Nephron progenitor cell (in vitro differentiated cells): Measurements from ENCODE around the gene HSD17B2.
A peak's percentile ranks its signal among the peaks of the same experiment; 100 is the strongest.

Experiments used
- DNase-seq: peaks from one replicate; pipeline ENCODE4 v3.0.0; 2021
- H3K27ac Mint-ChIP-seq: 2 replicates; pipeline ENCODE4 v1.8.0; 2021; ENCODE audit warnings: mild to moderate bottlenecking, moderate library complexity, mixed read lengths
- H3K27me3 Mint-ChIP-seq: 2 replicates; pipeline ENCODE4 v1.8.0; 2021; ENCODE audit warnings: mild to moderate bottlenecking, low read depth, mixed read lengths; ENCODE audit not compliant: poor library complexity
- H3K36me3 Mint-ChIP-seq: 2 replicates; pipeline ENCODE4 v1.8.0; 2021; ENCODE audit warnings: low read depth, mixed read lengths
- H3K4me1 Mint-ChIP-seq: 2 replicates; pipeline ENCODE4 v1.8.0; 2021; ENCODE audit warnings: mixed read lengths
- H3K4me3 Mint-ChIP-seq: 2 replicates; pipeline ENCODE4 v1.8.0; 2021; ENCODE audit warnings: mild to moderate bottlenecking, moderate library complexity, mixed read lengths
- H3K9me3 Mint-ChIP-seq: 2 replicates; pipeline ENCODE4 v1.8.0; 2021; ENCODE audit warnings: mild to moderate bottlenecking, moderate library complexity, mixed read lengths
- TF ChIP-seq, protein P1 (sequence below): fragments of 200-600 bp; sonication (generic); IDR thresholded peaks from 2 replicates; pipeline ENCODE4 v1.5.0; 2021; ENCODE audit warnings: antibody characterized with exemption

HSD17B2 gene

DNA sequence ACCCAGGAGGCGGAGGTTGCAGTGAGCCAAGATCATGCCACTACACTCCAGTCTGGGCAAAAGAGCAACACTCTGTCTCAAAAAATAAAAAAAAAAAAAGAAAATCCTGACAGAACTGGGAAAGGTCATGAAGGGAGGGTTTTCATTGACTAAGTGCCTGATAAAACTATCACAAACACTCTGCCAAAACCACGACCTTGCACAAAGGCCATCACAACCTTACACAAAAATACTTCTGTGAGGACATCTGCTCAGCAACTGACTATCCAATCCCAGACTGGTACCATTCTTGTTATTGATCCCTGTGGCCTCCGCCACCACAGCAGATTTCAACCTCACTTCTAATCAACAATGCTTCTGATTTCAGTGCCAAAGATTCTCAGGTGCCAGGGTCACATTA lies 94.8 kb downstream of the HSD17B2 start:
- TF ChIP-seq, protein P1, sequence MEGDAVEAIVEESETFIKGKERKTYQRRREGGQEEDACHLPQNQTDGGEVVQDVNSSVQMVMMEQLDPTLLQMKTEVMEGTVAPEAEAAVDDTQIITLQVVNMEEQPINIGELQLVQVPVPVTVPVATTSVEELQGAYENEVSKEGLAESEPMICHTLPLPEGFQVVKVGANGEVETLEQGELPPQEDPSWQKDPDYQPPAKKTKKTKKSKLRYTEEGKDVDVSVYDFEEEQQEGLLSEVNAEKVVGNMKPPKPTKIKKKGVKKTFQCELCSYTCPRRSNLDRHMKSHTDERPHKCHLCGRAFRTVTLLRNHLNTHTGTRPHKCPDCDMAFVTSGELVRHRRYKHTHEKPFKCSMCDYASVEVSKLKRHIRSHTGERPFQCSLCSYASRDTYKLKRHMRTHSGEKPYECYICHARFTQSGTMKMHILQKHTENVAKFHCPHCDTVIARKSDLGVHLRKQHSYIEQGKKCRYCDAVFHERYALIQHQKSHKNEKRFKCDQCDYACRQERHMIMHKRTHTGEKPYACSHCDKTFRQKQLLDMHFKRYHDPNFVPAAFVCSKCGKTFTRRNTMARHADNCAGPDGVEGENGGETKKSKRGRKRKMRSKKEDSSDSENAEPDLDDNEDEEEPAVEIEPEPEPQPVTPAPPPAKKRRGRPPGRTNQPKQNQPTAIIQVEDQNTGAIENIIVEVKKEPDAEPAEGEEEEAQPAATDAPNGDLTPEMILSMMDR = no peak
- Mint-ChIP-seq H3K36me3 (peaks cover 15% of the 10 kb centered on the region), H3K4me3 (no peak overlapping the region), H3K4me1 (no peaks in the 10 kb centered on the region), H3K9me3 (peaks cover 7% of the 10 kb centered on the region), H3K27ac (no peak overlapping the region), H3K27me3 (peaks cover 5% of the 10 kb centered on the region)
- DNase-seq = no peak

DNA sequence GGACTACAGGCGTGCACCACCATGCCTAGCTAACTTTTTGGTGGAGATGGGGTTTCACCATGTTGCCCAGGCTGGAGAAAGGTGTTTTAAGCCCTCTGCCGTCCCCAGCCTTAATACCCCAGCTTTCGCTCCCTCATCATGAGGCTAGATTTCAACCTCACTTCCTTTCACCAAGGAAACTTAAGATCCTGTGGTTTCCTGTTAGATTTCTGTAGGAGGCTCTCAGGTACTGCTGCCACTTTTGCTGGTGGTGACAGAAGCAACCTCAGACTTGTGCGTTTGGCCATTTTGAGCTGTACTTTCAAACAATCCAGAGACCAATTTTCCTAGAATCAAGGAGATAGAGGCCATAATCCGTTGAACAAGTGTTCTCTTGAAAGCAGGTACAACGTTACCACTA lies 98.7 kb downstream of the HSD17B2 start:
- TF ChIP-seq, protein P1 = no peak
- peaks cover 45% of the 10 kb centered on the region for H3K36me3 Mint-ChIP-seq
- no peak for DNase-seq
- H3K4me3 Mint-ChIP-seq = no peak overlapping the region
- H3K9me3 Mint-ChIP-seq = peaks cover 9% of the 10 kb centered on the region
- H3K4me1 Mint-ChIP-seq = peaks cover 17% of the 10 kb centered on the region
- peak overlapping the region; percentile 39 for H3K27ac Mint-ChIP-seq
- H3K27me3 Mint-ChIP-seq = peaks cover 5% of the 10 kb centered on the region

DNA sequence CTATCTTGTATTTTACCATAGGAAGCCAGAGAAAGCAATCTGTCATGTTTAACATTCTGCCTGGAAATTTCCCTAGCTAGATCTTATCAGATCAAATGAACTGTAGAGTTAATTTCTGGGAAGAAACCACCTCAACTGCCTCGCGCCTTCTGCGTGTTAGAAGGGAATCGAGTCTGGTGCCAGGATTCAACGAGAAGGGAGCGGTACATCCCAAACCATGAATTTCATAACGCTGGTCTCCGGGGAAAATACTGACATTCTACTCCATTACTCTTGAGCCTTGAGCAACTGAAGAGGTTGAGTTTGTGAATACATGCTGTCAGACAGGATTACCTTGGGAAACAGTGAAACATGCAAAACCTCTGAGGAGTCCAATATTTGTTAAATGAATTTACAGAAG lies 99.8 kb downstream of the HSD17B2 start:
- Mint-ChIP-seq H3K4me3 (no peak overlapping the region), H3K27me3 (peaks cover 5% of the 10 kb centered on the region), H3K36me3 (peaks cover 50% of the 10 kb centered on the region), H3K9me3 (peaks cover 13% of the 10 kb centered on the region), H3K27ac (no peak overlapping the region), H3K4me1 (peaks cover 22% of the 10 kb centered on the region)
- TF ChIP-seq, protein P1 = no peak
- DNase-seq = no peak

DNA sequence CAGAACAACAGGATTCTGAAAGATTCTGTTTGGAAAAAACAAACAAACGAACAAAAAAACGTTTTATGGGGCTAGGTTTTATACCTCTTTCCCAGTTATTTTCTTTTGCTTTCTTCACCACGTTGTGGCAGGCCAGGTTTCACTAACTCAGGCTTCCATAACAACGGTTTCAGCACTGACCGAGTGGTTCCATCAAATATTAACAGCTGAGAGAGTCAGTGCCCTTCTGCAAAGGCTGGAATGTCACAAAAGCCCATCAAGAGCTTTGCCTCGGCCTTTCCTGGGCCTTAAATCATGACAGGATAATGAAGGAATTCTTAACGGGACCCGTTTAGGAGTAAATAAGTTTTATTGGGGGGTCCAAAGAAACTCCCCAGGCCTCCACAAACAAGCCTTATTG lies 100.8 kb downstream of the HSD17B2 start:
- Mint-ChIP-seq H3K27me3 (no peaks in the 10 kb centered on the region), H3K4me1 (peaks cover 22% of the 10 kb centered on the region), H3K27ac (no peak overlapping the region), H3K36me3 (peaks cover 53% of the 10 kb centered on the region), H3K4me3 (no peak overlapping the region), H3K9me3 (peaks cover 16% of the 10 kb centered on the region)
- no peak for DNase-seq
- TF ChIP-seq, protein P1 = no peak

DNA sequence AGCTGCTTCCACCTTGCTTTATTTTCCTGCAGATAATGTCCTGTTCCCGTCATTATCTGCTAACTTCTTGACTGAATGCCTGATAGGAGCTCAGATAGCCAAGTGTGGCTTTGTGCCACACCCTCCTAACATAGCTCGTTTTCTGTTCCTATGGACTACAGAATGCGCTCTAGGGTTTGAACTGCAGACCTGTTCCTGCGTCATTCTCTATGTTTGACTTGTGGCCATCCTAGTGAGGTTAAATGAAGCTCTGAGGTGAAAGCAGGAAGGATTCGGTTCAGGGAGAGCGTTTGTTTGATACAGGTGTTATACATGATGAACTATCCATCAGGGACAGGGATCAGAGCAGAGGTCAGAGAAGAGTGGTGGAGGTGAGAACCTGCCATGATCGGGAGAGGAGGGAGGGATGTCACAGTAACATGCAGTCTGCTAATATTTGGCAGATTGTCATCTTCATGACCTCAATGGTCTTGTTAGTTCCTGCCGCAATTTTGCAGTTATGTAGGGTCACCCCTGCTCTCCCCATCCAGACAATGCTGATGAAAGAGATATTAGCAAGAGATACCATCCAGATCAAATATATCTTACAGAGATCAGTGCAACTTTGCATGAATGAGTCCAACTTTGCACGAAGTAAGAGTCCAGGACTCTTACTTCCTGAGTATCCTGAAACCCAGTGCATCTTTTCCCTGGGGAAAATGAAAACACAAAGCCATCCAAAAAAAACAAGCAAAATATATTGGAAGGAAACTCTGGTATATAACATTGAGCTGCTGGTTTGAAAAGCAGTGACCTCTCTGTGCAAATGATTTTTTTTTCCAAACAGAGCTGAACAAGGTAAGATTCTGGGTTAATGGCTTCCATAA lies 102.1 kb downstream of the HSD17B2 start:
- no peaks in the 10 kb centered on the region for H3K27me3 Mint-ChIP-seq
- no peak overlapping the region for H3K4me3 Mint-ChIP-seq
- peaks cover 22% of the 10 kb centered on the region for H3K9me3 Mint-ChIP-seq

More for the DNA sequence above, 102.1 kb downstream of the HSD17B2 start:
- Mint-ChIP-seq H3K36me3 (peaks cover 61% of the 10 kb centered on the region), H3K27ac (no peak overlapping the region), H3K4me1 (peaks cover 22% of the 10 kb centered on the region)
- TF ChIP-seq, protein P1 = no peak
- DNase-seq = no peak
